ENCODE measurements around the gene WFIKKN1.

WFIKKN1 gene

GRCh38 chr16:675884-676564, 45.2 kb downstream of the WFIKKN1 start:
- DNase-seq = no peak

GRCh38 chr16:676565-676902, 45.7 kb downstream of the WFIKKN1 start:
- DNase-seq = no peak

GRCh38 chr16:676913-677312, 46.1 kb downstream of the WFIKKN1 start:
- DNase-seq = peak; percentile 27

GRCh38 chr16:677316-678190, 46.8 kb downstream of the WFIKKN1 start:
- no peak for DNase-seq

- DNase-seq = no peak
Measured at GRCh38 chr16:678209-678857, 47.5 kb downstream of the WFIKKN1 start.

GRCh38 chr16:678858-679813, 48.4 kb downstream of the WFIKKN1 start:
- DNase-seq = peak; percentile 47

GRCh38 chr16:679814-680624, 49.2 kb downstream of the WFIKKN1 start, which contains the start of gene STUB1:
TSS of gene STUB1 (plus strand) at chr16:680410. CDS start at chr16:680526, 116 bp downstream.
- peak; percentile 46 for DNase-seq

GRCh38 chr16:680625-680945, 49.8 kb downstream of the WFIKKN1 start:
- DNase-seq = no peak

- no peak for DNase-seq
Measured at GRCh38 chr16:680967-681745, 50.4 kb downstream of the WFIKKN1 start.

GRCh38 chr16:681746-682427, 51.1 kb downstream of the WFIKKN1 start:
- DNase-seq = no peak

GRCh38 chr16:682493-683395, 52.0 kb downstream of the WFIKKN1 start:
- DNase-seq = no peak

GRCh38 chr16:683396-684070, 52.7 kb downstream of the WFIKKN1 start:
- DNase-seq = no peak
